Kasumi-1 (cell line): ENCODE measurements around the gene ETS2.
A peak's percentile ranks its signal among the peaks of the same experiment; 100 is the strongest.

ENCODE experiments used
- DNase-seq, 2 experiments: peaks; one replicate each; lab custom pipeline; 2025; lab: John Stamatoyannopoulos, UW

Gene ETS2

DNA sequence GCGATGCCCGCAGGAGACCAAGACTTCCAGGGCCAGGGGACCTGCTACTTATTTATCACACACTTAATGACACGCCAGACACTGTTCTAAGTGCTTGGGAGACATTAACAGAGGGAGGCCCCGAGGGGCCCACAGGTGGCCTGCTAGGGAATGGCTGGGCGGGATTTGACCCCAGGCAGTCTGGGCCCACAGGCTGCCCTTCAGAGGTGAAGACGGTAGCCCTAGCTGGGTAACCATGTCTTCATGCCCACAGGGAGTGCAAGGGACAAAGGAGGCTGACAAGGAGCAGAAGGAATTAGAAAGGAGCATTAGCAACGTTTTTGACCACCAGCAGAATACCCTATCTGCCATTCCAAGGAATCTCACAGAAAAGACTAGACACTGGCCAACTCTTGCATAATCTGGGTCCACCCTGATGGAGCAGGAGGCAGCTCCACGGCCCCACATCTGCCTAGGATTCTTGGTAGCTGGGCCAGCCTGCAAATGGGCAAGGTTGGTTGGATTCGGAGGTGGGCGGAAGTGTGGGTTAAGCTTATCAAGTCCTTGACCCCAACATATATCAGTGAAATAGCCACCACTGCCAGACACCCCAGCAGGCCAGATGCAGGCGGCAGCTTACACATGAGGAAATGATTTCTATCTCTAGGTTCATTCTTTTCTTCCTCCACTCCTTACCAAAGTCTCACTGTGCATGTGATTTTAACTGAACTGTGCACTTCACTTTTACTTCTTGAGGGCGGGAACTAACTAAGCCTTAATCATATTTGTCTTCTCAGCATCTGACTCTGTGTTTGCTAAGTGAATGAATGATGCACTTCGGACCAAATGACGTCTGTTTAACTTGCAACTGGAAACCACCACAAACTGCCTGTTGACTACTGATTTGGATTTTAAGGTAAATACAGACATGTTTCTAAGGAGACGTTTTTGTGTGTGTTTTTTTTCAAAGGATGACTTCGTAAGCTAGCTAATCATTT lies 3.4 kb upstream of the ETS2 start:
- no peak for DNase-seq

DNA sequence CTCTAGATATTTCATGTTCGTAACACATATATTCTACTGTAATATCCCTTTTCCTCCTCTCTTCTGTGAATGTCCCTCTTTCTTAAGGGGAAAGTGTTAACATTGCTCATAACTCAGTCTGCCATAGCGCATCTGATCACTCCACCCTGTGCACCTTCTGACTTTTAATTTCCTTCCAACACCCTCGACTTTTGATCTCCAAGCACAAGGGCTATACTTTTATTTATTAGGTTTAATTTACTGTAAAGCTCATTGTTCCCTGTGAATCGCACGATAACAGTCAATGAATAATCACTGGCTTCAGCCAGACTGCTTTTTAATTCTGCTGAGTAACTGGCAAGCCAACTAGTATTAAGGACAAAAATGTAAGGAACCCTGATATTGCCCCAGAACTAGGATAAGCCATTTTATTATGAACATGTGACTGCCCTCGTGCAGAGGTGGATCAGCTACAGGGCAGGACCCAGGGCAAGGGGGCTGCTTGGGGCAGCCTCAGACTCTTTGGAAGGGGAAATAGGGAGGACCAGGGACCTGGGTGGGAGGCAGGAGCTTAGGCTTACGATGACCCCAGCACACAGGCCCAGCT lies 2.6 kb upstream of the ETS2 start:
- no peak for DNase-seq

DNA sequence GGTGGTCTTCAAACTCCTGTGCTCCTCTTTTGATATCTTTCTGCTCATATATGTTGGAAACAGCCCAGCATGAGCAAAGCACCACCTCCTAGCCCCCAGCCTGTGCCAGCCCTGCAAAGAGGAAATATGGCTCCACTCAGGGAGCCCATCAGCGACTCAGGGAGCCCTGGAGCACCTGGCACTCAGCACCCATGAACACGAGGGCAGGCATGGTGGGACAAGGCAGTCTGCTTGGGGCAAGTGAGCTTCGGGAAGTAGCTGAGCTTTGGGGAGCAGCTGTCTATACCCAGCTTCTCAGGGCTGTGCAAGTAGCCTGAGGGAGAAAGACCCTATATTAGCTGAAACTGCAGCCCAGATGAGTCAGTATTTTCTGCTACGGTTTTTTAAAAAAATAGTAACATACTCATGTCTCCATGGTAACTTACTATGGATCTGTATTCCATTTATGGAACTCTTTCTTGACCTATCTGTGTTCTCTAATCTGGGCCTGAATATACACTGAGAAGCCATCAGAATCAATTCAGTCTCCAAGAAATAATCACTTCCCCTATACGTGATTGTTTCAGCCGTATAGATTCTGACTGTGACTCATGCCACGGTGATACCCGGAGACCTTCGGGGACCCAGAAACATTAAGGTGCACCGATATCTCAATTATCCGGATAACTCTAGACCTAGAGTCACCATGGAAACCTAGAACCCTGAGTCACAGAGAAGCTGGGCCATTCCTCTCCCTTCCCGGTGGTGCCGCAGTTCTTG lies 1.5 kb upstream of the ETS2 start:
- DNase-seq, result peak; percentile 78 to 90

DNA sequence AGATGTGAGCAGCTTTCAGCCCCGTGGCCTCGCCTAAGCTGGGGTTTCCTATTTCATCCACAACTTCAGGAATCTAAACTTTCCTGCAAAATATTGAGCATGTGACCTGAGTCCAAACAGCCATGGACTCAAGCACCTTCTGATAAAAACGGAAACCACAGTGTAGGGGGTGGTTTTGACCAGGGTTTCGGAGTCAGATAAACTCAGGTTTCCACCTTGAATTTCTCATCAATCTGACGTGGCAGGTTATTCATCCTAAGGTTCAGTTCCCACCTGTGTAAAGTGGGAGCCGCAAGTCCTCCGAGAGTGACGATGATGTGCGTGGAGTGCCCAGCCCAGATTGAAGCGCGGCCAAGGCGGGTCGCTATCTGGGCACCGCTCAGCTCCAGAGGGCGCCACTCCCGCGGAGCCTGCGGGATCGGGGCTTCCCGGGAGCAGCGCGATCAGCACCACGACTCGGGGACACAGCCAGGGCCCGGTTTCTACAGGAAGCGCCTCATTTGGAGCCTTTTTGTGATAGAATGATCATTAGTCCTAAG lies 871 bp upstream of the ETS2 start:
- DNase-seq, result peak; percentile 47 to 57

DNA sequence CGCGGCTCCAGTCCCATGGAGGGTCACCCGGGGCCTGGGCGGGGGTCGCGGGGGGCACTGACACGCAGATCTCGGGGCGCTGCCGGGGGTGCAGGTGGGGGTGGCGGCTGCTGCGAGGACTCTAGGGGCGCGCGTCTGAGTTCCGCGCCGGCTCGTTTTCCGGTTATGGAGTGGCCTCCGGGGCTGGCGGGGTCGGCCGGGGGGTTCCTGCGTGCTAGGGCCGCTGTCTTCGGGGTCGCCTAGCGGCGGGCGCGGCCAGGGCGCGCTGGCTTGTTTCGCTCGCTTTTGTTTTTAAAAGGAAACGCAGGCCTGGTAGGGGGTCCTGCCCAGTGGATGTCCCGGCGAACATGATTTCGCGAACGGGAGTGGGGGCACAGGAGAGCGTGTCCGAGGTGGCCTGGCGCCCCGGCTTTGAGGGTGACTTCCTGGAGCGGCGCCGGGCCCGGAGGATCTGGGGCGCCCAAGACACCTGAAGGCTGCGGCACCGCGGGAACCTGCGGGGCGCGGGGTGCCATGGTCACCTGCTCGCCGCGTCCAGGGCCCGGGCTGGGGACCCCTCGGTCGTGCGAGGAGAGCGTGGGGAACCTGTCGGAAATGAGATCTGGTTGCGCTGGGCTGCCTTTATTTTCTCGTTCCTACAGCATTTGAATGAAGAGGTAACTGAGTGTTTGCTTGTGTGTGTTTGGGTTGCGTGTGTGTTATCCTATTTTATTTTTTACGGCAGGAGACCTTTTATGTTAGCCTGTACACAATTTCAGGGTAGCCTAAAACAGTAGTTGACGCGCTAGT lies 618 bp downstream of the ETS2 start:
- DNase-seq, result peak in 1 of 2 experiments; percentile 17

DNA sequence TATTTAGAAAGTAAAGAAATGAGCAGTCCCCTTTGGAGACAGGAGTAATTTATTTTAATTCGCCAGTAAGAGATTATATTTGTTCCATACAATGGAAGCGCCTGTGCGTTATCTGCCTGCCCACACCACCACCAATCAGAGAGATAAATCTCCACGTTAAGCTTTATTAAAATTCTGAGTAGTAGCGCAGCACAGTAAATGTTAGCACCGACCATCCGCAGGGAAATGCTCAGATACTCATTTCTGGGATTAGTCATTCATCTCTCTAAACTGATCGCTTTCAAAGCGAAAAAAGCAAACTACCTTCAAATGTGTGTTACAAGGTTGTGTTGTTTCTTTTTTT lies 1.2 kb downstream of the ETS2 start:
- peak in 1 of 2 experiments; percentile 7 for DNase-seq

DNA sequence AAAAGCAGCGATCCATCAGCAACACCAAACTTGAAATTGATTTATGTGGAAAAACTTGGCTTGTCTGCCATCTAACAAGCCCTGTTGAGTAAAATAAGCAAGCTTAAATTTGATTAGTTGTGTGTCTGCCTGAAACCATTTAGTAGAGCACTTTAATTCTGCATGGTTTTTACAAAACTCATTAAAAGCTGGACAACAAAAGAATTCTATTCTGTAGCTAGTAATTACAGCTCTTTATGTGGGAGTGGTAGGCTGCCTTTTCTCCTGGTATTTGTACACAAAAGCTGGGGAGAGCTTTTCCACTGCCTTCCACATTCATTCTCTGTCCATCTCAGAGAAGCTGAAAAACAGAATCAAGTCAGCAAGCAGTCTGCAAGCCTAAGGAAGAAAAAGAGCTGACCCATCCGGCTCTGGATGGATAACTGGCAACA lies 1.7 kb downstream of the ETS2 start:
- no peak for DNase-seq

DNA sequence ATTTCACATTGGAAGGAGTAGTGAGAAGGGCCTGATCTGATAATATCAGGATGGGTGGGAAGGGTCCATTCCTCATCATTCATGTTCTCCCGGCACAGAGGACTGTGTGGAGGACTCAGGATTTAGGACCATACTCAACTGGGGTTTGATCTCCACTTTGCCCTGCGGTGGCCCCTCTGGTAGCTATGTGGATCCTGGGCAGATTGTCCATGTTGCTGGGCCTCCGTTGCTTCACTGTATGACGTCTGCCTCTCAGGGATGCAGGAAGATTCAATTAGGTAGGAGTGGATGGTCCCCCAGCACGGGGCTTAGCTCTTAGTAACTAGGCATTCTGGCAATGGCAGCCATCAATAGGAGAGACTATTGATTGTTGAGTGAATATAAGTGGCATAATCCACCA lies 2.3 kb downstream of the ETS2 start:
- no peak for DNase-seq

DNA sequence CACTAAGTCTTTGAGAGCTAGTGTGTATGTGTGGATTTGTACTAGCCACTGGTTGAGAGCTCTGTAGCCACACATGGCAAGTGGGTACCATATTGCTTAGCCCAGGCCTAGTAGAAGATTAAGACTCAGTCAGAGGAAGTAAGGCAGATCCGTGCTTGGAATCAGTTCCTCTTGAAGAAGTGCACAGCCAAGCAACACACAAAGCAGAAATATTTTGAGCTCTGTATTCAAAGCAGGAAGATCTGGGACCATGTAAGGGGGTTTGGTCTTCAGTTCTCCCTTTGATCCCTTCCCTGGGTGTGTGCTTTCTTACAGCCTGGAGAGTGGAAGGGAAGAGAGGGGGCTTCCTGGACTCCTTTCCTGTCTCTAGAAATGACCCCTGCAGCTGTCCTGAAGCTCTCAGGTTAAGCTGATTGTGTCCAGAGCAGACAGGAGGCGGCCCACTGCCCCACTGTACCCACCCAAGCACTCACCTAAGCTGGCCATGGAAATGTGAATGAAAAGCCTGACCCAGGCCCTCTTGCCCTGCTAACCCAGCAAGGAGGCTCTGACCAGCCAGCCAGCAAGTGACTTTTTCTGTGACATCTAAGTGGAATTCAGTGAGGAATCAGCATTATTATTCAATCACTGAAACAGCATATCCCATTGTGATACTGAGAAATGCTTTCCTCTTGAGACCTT lies 3.6 kb downstream of the ETS2 start:
- DNase-seq, result peak; percentile 17 to 30

DNA sequence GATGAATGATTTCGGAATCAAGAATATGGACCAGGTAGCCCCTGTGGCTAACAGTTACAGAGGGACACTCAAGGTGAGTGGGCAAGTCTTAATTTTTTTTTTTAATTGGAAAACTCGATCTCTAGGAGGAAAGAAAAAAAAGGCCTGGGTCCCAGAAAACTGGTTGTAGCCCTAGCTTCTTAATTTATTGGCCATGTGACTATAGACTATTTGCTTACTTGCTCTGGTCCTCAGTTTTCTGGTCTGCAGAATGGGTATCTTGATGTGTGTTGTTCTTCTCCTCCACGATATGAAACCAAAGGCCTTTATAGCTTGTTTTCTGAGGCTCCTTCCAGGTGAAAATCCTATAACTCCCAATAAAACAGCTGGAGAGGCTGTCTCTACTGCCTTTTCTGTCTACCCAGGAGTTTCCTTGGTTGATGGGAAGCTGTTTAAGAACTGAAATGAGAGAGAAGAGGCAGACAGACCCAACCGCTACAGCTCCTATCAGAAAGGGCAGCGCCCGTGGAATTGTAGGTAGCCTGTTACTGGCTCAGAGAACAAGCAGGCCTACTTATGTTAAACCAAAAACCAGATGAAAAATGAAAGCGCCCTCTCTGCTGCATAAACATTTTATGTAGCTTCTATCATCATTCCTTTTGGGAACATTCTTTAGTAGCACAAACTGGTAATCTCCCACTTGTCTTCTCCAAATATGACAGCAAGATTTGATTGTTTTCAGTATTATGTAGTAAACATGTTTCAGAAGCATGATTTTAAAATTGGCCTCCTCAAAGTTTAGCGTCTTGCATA lies 4.5 kb downstream of the ETS2 start:
- DNase-seq, result no peak

DNA sequence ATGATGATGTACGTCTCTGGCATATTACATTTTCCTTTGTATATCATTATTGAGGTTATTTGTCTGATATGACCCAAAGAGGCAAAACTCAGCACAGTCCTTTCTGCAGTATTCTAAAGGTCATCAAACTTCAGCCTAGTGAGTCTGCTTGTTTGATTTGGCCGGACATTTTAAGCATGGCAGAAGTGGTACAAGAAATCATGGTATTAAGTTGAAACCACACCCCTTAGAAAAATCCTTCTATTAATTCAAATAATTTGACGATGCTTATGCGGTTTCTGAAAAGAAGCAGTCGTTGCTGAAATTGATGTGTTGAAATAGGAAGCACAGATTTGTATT lies 5.1 kb downstream of the ETS2 start:
- no peak for DNase-seq

DNA sequence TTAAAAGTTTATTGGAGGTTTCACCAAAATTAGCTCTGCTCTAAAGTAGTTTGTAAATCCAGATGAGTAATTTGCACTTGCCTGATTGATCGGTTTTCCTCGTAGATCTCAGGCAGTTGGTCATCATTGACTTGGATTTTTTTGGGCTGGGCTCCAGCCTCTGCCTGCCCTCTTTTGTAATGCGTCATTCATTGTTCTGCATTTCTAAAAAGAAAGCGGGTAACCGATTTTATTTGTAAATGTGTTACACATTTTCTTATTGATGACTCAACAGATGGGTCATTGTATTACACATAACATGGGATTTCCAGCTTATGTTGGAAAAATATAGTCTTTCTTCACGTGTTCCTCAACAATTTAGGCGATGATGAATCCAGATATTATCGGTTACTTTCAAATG lies 5.5 kb downstream of the ETS2 start:
- DNase-seq, result no peak

DNA sequence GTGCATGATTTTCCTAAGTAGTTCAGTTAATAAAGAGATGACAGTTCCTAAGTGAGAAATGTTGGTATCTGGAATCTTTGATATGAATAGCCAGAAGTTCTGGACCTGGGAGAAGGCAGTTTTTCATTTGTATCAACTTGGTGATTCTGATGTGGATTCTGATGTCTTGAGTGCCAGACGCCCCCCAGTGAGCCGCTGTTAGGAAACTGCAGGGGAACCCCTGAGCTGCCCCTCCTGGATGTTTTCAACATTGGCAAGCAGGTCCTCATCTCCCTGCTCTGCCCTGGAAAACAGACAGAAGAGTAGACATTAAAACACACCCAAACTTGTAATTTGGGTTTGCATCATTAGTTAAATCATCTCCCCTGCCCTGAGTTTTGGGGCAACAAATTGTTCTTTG lies 7.4 kb downstream of the ETS2 start:
- DNase-seq, result no peak

DNA sequence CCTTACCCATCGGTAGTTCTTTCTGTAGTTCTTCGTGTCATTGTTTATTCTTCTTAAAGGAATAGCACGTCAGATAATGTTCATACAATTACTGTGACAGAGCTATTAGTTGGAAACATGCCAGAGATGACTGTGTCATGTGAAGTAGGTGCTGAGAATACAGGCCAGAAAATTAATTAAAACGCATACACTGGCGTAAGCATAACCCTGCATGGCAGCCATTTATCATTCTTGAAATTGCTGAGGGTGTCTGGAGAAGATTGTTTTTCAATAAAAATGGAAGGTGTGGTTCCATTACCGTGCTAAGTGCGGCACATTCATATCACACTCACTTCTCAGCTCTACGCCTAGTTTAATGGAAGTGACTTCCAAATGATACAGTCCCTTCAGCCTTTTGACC lies 7.8 kb downstream of the ETS2 start:
- DNase-seq, result no peak

DNA sequence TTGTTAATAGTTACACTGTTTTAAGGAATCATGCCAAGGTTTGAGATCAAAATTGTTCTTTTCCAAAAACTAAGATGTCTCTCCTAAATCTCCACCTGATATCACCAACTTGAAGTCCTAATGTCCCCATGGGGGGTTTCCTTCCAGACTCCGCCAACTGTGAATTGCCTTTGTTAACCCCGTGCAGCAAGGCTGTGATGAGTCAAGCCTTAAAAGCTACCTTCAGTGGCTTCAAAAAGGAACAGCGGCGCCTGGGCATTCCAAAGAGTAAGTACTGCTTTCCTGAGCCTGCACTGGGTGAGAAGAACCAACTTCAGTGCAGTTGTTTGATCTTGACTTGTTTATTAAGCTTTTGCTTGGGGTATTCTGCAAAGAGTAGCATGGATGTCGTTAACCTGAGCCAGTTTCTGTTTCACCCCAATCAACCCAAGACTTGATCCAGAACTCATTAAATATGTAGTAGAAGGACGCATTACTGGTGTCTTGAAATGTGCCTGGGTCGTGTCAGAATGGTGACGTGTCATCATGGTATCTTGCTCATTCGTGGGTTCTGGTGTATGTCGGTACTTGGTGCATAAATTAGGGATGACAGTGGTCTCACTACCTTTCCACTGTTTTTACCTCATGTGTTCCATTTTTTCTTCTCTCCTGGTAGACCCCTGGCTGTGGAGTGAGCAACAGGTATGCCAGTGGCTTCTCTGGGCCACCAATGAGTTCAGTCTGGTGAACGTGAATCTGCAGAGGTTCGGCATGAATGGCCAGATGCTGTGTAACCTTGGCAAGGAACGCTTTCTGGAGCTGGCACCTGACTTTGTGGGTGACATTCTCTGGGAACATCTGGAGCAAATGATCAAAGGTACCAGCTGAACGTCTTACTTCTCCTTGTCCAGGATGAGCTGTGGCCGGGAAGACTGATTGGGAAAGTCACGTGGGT lies 8.7 kb downstream of the ETS2 start:
- DNase-seq, result no peak

DNA sequence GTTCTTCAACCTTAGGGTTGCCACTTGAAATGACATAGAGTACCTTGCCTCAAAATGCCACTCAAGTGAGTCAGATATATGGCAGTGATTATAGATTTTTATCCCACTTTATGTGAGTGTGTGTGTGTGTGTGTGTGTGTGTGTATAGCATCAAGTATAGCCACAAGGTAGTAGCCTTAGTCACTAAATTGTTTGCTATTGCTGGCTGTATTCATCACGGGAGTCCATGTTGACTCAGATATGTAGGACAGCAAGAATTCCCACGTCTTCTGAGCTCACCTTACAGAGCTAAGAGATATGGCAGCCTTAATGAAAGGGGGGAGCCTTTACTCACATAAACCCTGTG lies 9.3 kb downstream of the ETS2 start:
- DNase-seq, result no peak

DNA sequence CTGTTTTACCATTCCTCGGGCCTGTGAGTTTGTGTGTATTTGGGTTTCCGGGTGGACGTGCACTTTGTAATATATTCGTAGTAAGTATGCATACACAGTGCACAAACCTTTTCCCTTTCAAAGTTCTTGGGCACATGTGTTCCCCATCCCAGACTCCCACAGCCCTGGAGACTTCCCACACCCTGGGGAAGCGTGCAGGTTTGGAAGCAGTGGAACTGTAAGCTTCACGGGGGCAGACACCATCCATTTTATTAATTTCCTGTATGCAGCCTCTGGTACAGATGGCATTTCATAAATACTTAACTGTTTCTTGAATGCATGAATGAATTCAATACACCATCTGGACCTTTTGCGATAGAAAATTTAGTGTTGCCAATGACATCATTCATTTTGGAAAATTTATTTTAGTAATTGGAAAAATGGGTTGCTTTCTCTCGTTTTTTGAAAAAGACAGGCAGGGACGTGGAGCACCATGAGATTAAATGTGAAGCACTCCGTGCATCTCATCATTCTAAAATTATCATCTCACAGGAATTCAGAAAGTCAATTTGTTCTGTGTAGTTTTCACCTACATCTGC lies 10.8 kb downstream of the ETS2 start:
- no peak for DNase-seq

DNA sequence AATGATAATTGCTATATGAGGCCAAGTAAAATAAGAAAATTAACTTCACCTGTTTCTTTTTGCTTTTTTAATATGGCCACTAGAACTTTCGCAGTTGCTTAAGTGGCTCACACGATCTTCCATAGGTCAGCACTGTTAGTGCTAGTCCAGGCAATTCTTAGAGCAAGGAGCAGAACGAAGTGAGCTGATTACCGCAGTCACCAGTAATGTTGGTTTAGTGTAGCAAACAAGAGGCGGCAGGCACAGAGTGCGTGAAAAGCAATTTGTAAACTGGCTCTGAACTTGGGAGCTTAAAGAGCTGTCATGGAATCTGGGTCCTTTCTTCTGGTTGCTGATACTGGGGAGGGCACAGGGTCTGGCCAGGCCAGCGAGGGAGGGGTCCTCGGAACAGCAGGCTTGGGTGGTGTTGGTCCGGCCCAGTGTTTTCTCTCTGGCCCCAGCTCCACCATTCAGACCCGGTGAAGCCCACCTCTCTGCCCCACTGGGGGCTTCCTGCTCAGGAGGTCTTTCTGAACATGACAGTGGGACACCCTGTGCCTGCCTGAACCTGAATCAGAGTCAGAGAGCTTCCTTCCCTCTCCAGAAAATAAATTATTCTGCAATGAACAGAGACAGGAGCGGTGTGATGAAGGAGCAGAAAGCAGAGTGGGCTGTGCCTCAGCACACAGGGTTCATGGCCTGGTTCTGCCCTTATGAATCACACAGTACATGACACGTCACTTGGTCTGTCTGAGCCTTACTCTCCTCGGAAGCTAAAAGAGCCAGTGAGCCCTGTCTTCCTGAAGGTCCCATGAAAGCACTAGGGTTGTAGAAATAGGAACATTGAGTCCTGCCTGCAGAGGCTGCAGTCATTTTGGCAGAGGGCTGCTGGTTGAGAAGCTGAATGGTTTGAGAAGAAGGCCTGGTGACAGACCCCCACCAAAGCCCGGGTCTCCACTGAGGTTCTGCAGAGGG lies 11.9 kb downstream of the ETS2 start:
- DNase-seq, result no peak
